Astrocyte of the hippocampus (primary cell): ENCODE data around the gene SRXN1.

Experiments used
- DNase-seq: peaks from one replicate; pipeline ENCODE4 v3.0.0; 2011; ENCODE audit warnings: low read depth, low spot score

Gene SRXN1

GRCh38 chr20:675453-676314 lies 22.7 kb upstream of the SRXN1 start, which contains the start of gene SCRT2:
SCRT2 (minus strand) TSS chr20:675802; CDS start chr20:675601, 201 bp downstream.
- peak; percentile 95 for DNase-seq

- DNase-seq, result no peak
Observed at GRCh38 chr20:675033-675452, 22.0 kb upstream of the SRXN1 start.

- no peak for DNase-seq
Observed at GRCh38 chr20:673603-674001, 20.6 kb upstream of the SRXN1 start.

GRCh38 chr20:672963-673602 lies 20.1 kb upstream of the SRXN1 start:
- no peak for DNase-seq

- DNase-seq, result no peak
Observed at GRCh38 chr20:671252-672030, 18.4 kb upstream of the SRXN1 start.

- DNase-seq, result no peak
Observed at GRCh38 chr20:669573-669972, 16.6 kb upstream of the SRXN1 start.

GRCh38 chr20:668638-669037 lies 15.6 kb upstream of the SRXN1 start:
- DNase-seq, result no peak

- DNase-seq, result no peak
Observed at GRCh38 chr20:668050-668449, 15.1 kb upstream of the SRXN1 start.

- peak; percentile 43 for DNase-seq
Observed at GRCh38 chr20:667351-668034, 14.5 kb upstream of the SRXN1 start.

GRCh38 chr20:666877-667276 lies 13.9 kb upstream of the SRXN1 start:
- DNase-seq, result no peak

GRCh38 chr20:665276-665675 lies 12.3 kb upstream of the SRXN1 start:
- DNase-seq, result no peak

GRCh38 chr20:664576-664975 lies 11.6 kb upstream of the SRXN1 start:
- no peak for DNase-seq

GRCh38 chr20:664151-664550 lies 11.2 kb upstream of the SRXN1 start:
- DNase-seq, result no peak

- peak; percentile 44 for DNase-seq
Observed at GRCh38 chr20:663315-664090, 10.5 kb upstream of the SRXN1 start.

GRCh38 chr20:662277-663192 lies 9.5 kb upstream of the SRXN1 start:
- DNase-seq, result no peak

- peak; percentile 34 for DNase-seq
Observed at GRCh38 chr20:661474-662270, 8.7 kb upstream of the SRXN1 start.

GRCh38 chr20:658731-659291 lies 5.8 kb upstream of the SRXN1 start:
- DNase-seq, result no peak

- DNase-seq, result no peak
Observed at GRCh38 chr20:658202-658601, 5.2 kb upstream of the SRXN1 start.
